Measurements from ENCODE around the gene MTARC2.

Gene MTARC2

DNA sequence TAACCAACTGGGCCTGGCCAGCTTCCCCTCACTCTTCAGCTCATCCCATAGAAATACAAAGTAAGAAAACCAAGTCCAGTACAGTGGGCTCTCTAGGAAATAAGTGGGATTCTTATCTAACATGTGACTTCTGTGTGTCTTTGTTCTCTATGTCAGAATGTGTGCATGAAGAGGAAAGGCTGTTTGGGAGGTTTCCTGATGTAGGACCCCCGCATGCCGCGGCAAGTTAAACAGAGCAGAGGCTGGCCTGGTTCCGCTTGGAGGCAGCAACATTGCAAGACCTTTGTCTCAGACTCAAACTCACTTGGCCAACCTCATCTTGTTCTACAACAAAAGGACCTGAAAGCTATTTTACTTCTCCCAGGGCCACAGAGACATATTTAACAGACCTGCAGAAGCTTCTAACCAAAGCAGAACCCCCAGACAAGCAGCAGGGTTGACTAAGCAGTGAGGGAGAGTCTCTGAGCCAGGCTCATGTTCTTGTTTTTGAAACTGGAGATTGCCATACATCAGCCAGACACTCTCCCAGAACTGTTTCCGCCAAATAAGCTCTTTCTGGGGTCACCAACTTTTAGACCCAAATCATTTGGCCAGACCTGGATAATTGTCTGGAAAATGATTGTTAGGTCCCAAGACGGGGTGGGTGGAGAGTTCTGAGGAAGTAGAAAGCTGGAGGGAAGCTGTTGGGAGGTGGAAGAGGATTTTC lies 6.2 kb downstream of the MTARC2 start:
- H3K4me3 ChIP-seq (ENCODE audit: low read depth in 1 of 2, low read length in 2 of 2): no peak overlapping the region
- no peaks in the 10 kb centered on the region for H3K27me3 ChIP-seq (ENCODE audit: low read depth, low read length)
- H3K36me3 ChIP-seq (ENCODE audit: control insufficient read depth in 1 of 2, insufficient read depth in 2 of 2, low read length in 2 of 2): peaks cover 19 to 27% of the 10 kb centered on the region in 2 donors
- H3K27ac ChIP-seq (ENCODE audit: low read length): no peak overlapping the region
- no peaks in the 10 kb centered on the region for H3K9me3 ChIP-seq (ENCODE audit: control insufficient read depth in 1 of 2, low read length in 2 of 2)
- H3K4me1 ChIP-seq (ENCODE audit: control insufficient read depth in 1 of 2, insufficient read depth in 2 of 2, low read length in 2 of 2): peaks cover 23 to 26% of the 10 kb centered on the region in 2 donors

DNA sequence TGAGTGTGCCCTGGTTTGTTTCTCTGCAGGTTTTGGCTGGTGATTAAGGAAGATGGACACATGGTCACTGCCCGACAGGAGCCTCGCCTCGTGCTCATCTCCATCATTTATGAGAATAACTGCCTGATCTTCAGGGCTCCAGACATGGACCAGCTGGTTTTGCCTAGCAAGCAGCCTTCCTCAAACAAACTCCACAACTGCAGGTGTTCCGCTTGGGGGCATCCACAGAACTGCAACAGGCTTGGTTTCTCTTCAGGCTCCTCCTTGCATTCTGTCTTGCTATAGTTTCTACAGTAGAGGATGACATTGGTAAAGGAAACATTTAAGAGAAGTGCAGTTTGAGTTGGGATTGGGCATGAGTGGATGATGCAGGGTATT lies 6.8 kb downstream of the MTARC2 start:
- Histone ChIP-seq H3K4me3 (ENCODE audit: low read depth in 1 of 2, low read length in 2 of 2) (no peak overlapping the region), H3K9me3 (ENCODE audit: control insufficient read depth in 1 of 2, low read length in 2 of 2) (no peaks in the 10 kb centered on the region), H3K4me1 (ENCODE audit: control insufficient read depth in 1 of 2, insufficient read depth in 2 of 2, low read length in 2 of 2) (peaks cover 19 to 21% of the 10 kb centered on the region in 2 donors), H3K36me3 (ENCODE audit: control insufficient read depth in 1 of 2, insufficient read depth in 2 of 2, low read length in 2 of 2) (peaks cover 19 to 27% of the 10 kb centered on the region in 2 donors), H3K27me3 (ENCODE audit: low read depth, low read length) (no peaks in the 10 kb centered on the region), H3K27ac (ENCODE audit: low read length) (no peak overlapping the region)

DNA sequence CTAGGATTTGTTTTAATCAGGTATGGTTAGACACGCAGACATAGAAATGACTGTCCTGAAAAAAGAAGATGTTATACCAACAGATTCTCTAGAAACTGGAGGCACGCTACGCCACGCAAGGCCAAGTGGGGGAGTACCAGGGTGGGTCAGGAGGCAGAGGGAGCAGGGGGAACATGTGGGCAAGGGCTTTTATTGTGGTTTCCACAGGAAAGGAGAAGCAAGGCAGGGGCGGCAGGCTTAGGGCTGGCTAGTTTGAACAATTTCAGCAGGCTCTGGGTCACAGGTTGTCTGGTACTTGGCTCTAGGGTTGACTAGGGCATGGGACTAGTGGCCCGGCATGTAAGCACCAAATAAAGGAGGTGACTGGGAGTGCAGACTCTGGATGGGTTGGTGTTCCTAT lies 7.2 kb downstream of the MTARC2 start:
- no peak overlapping the region for H3K4me3 ChIP-seq (ENCODE audit: low read depth in 1 of 2, low read length in 2 of 2)
- no peak overlapping the region for H3K27ac ChIP-seq (ENCODE audit: low read length)
- H3K9me3 ChIP-seq (ENCODE audit: control insufficient read depth in 1 of 2, low read length in 2 of 2): no peaks in the 10 kb centered on the region
- H3K27me3 ChIP-seq (ENCODE audit: low read depth, low read length): no peaks in the 10 kb centered on the region
- peaks cover 15 to 17% of the 10 kb centered on the region in 2 donors for H3K4me1 ChIP-seq (ENCODE audit: control insufficient read depth in 1 of 2, insufficient read depth in 2 of 2, low read length in 2 of 2)
- H3K36me3 ChIP-seq (ENCODE audit: control insufficient read depth in 1 of 2, insufficient read depth in 2 of 2, low read length in 2 of 2): peaks cover 19 to 27% of the 10 kb centered on the region in 2 donors

DNA sequence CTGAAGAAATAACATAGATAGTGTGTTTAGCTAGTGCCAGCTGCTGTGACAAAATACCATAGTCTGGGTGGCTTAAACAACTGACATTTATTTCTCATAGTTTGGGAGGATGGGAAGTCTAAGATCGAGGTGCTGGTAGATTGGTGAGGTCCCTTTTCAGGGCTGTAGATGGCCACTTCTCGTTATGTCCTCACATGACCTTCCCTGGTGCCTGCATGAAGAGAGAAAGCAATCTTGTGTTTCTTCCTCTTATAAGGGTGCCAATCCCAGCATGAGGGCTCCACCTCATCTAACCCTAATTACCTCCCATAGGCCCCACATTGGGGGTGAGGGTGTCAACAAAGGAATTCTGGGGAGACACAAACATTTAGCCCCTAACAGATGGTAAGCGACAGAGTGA lies 9.3 kb downstream of the MTARC2 start:
- Histone ChIP-seq H3K4me3 (ENCODE audit: low read depth in 1 of 2, low read length in 2 of 2) (no peak overlapping the region), H3K27me3 (ENCODE audit: low read depth, low read length) (no peaks in the 10 kb centered on the region), H3K9me3 (ENCODE audit: control insufficient read depth in 1 of 2, low read length in 2 of 2) (no peaks in the 10 kb centered on the region), H3K4me1 (ENCODE audit: control insufficient read depth in 1 of 2, insufficient read depth in 2 of 2, low read length in 2 of 2) (no peaks in the 10 kb centered on the region), H3K36me3 (ENCODE audit: control insufficient read depth in 1 of 2, insufficient read depth in 2 of 2, low read length in 2 of 2) (peaks cover 21 to 30% of the 10 kb centered on the region in 2 donors), H3K27ac (ENCODE audit: low read length) (no peak overlapping the region)

DNA sequence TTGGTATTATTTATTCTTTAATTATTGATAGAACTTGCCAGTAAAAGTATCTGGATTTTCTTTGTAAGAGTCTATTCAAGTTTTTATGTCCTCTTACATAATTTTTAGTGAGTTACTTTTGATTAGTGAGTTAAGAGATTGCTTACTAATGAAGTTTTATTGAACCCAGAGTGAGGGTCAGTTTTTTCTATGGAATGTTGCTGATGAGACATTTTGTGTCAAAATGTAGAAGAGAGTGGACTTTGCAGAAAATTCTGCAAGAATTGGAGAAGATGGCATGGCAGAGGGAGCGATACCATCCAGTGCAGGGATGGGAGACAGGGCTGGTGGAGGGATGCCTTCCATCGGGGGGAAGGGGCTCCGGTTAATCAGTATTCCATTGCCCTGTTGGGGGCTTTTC lies 11.0 kb downstream of the MTARC2 start:
- Histone ChIP-seq H3K36me3 (ENCODE audit: control insufficient read depth in 1 of 2, insufficient read depth in 2 of 2, low read length in 2 of 2) (peaks cover 33 to 44% of the 10 kb centered on the region in 2 donors), H3K27me3 (ENCODE audit: low read depth, low read length) (no peaks in the 10 kb centered on the region), H3K9me3 (ENCODE audit: control insufficient read depth in 1 of 2, low read length in 2 of 2) (no peaks in the 10 kb centered on the region), H3K4me3 (ENCODE audit: low read depth in 1 of 2, low read length in 2 of 2) (no peak overlapping the region), H3K4me1 (ENCODE audit: control insufficient read depth in 1 of 2, insufficient read depth in 2 of 2, low read length in 2 of 2) (no peaks in the 10 kb centered on the region), H3K27ac (ENCODE audit: low read length) (no peak overlapping the region)

DNA sequence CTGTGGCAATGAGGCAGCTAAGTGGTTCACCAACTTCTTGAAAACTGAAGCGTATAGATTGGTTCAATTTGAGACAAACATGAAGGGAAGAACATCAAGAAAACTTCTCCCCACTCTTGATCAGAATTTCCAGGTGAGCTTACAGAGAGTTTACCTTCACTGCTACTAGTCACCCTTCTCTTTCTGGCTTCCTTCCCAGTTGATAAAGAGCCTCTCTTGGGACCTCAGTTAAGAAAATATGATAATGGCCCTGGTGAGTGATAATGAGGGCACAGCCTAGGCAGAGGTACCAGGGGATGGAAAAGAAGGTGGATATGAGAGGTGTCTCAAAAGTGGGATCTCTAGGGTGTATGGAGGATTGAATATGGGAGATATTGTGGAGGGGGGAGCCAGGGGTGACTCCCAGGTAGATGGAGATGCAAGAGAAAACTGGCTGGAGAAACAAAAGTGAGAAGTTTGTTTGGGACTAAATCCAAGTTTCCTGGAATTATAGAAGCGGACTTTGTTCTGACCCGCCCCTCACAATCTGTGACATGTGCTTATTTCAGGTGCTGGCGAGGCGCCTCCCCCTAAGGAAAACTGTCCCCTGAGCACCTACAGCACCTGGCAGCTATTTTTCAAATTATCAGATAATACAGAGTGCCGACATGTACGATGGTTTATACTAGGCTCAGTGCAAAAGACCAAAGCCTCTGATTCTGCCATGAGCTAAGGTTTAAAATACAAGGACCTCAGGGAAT lies 13.7 kb downstream of the MTARC2 start:
- Histone ChIP-seq H3K36me3 (ENCODE audit: control insufficient read depth in 1 of 2, insufficient read depth in 2 of 2, low read length in 2 of 2) (peaks cover 19 to 25% of the 10 kb centered on the region in 2 donors), H3K27ac (ENCODE audit: low read length) (peak overlapping the region; percentile 47), H3K4me1 (ENCODE audit: control insufficient read depth in 1 of 2, insufficient read depth in 2 of 2, low read length in 2 of 2) (no peaks in the 10 kb centered on the region), H3K9me3 (ENCODE audit: control insufficient read depth in 1 of 2, low read length in 2 of 2) (no peaks in the 10 kb centered on the region), H3K4me3 (ENCODE audit: low read depth in 1 of 2, low read length in 2 of 2) (no peak overlapping the region), H3K27me3 (ENCODE audit: low read depth, low read length) (no peaks in the 10 kb centered on the region)

DNA sequence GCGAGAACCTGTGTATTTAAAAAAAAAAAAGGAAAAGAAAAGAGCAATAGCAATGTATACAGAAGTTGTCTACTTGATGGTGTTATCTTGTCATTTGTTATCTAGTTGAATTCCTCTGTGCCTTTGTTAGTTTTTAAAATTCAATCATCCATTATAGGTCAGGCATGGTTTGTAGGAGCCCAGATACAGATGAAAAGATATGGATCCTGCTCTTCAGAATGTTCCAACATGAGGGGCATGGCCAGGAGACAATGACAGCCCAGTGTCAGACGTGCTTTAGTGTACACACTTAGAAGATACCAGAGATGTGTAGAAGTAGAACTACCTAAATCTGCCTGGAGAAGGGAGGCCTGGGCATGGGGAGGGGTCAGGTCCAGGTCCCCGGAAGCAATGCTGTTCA lies 16.6 kb downstream of the MTARC2 start:
- Histone ChIP-seq H3K27me3 (ENCODE audit: low read depth, low read length) (no peaks in the 10 kb centered on the region), H3K4me1 (ENCODE audit: control insufficient read depth in 1 of 2, insufficient read depth in 2 of 2, low read length in 2 of 2) (peaks cover 0 to 5% of the 10 kb centered on the region in 2 donors), H3K4me3 (ENCODE audit: low read depth in 1 of 2, low read length in 2 of 2) (no peak overlapping the region), H3K9me3 (ENCODE audit: control insufficient read depth in 1 of 2, low read length in 2 of 2) (no peaks in the 10 kb centered on the region), H3K27ac (ENCODE audit: low read length) (no peak overlapping the region), H3K36me3 (ENCODE audit: control insufficient read depth in 1 of 2, insufficient read depth in 2 of 2, low read length in 2 of 2) (peaks cover 19 to 24% of the 10 kb centered on the region in 2 donors)

DNA sequence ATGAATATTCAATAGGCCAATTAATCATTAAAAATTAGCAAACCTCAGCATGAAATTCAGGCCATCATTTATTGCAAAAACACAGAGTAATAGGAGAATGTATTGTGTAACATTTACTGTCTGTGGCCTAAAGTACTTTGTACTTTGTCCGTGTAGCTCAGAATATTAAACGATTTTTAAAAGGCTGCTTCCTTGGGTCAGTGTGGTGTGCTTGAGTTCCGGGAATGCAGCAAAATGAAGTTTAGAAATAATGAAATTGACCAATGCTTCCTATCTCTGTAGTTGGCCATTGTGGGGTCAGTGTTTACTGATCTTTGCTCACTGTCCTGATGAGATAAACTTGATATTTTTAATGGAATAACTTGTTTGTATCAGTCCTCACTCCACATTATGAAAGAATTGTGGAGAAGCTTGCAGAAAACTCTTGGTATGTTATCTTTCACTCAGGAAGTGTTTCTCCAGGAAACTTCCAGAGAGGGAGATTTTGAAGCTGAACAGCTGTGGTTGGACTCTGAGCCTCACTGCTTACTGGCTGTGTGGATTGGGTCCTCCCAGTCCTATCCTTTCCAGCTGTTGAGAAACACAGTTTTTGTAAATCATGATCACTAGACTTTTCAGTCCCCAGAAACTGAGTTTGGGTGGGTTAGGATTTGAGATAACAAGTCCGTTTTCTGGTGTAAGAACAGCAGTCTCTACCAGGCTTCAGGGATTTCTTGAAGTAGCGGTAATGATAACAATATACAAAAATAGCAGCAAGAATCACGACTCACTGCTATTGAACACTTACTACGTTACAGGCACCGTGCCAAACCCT lies 19.4 kb downstream of the MTARC2 start:
- H3K4me3 ChIP-seq (ENCODE audit: low read depth in 1 of 2, low read length in 2 of 2): no peak overlapping the region
- H3K27me3 ChIP-seq (ENCODE audit: low read depth, low read length): no peaks in the 10 kb centered on the region
- peaks cover 0 to 5% of the 10 kb centered on the region in 2 donors for H3K4me1 ChIP-seq (ENCODE audit: control insufficient read depth in 1 of 2, insufficient read depth in 2 of 2, low read length in 2 of 2)
- H3K36me3 ChIP-seq (ENCODE audit: control insufficient read depth in 1 of 2, insufficient read depth in 2 of 2, low read length in 2 of 2): peaks cover 20 to 23% of the 10 kb centered on the region in 2 donors
- no peaks in the 10 kb centered on the region for H3K9me3 ChIP-seq (ENCODE audit: control insufficient read depth in 1 of 2, low read length in 2 of 2)
- peak overlapping the region; percentile 36 for H3K27ac ChIP-seq (ENCODE audit: low read length)

DNA sequence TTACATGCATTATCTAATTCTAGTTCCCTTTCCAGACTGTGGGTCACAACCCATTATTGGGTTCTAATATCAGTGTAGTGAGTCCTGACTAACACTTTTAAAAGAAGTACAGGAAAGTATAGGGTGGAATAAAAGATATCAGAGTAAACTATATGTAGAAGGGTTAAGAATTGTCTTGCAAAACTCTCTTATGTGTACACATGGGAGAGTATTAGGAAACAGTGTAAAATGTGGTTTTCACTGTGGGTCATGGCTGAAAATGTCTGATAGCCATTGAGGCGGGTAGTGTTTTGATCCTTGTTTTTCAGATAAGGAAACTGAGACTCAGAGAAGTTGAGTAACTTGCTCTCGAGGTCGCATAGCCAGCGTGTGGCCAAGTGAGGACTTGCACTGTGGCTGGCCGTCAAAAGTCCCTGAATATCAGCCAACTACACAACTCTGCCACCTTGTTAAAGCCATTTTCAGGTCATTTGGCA lies 20.0 kb downstream of the MTARC2 start:
- no peaks in the 10 kb centered on the region for H3K27me3 ChIP-seq (ENCODE audit: low read depth, low read length)
- peak overlapping the region; percentile 36 for H3K27ac ChIP-seq (ENCODE audit: low read length)
- no peak overlapping the region for H3K4me3 ChIP-seq (ENCODE audit: low read depth in 1 of 2, low read length in 2 of 2)
- H3K9me3 ChIP-seq (ENCODE audit: control insufficient read depth in 1 of 2, low read length in 2 of 2): no peaks in the 10 kb centered on the region
- peaks cover 14 to 17% of the 10 kb centered on the region in 2 donors for H3K36me3 ChIP-seq (ENCODE audit: control insufficient read depth in 1 of 2, insufficient read depth in 2 of 2, low read length in 2 of 2)
- peaks cover 0 to 5% of the 10 kb centered on the region in 2 donors for H3K4me1 ChIP-seq (ENCODE audit: control insufficient read depth in 1 of 2, insufficient read depth in 2 of 2, low read length in 2 of 2)

DNA sequence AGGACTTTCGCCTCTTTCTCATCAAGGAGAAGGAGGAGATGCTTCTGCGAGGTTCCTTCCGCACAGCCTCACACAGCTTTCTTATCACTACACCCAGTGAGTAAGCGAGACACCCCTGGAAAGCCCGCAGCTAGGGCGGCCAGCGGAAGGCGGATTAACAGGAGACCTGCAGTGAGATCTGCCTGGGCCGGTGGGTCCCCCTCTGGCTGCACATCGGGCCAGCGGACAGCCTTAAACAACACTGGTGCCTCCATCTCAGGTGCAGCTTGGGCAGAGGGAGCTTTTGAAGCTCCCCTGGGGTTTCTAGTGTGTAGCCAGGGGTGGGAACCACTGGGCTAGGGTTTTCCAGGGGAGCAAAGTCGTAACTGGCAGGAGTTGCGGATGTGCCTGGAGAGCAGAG lies 21.1 kb downstream of the MTARC2 start:
- Histone ChIP-seq H3K9me3 (ENCODE audit: control insufficient read depth in 1 of 2, low read length in 2 of 2) (no peaks in the 10 kb centered on the region), H3K27ac (ENCODE audit: low read length) (no peak overlapping the region), H3K4me1 (ENCODE audit: control insufficient read depth in 1 of 2, insufficient read depth in 2 of 2, low read length in 2 of 2) (peaks cover 0 to 5% of the 10 kb centered on the region in 2 donors), H3K27me3 (ENCODE audit: low read depth, low read length) (no peaks in the 10 kb centered on the region), H3K4me3 (ENCODE audit: low read depth in 1 of 2, low read length in 2 of 2) (no peak overlapping the region), H3K36me3 (ENCODE audit: control insufficient read depth in 1 of 2, insufficient read depth in 2 of 2, low read length in 2 of 2) (peaks cover 10 to 12% of the 10 kb centered on the region in 2 donors)

Data from muscle layer of duodenum (tissue), 2 donors.